SU-DHL-6 (cell line): Measurements from ENCODE around the gene LRRC47.

ENCODE experiments used
- H2AFZ ChIP-seq: fragments of 200-600 bp; sonication (generic); 2 replicates; pipeline ENCODE4 v1.6.1; 2014; ENCODE audit warnings: low read depth, mild to moderate bottlenecking, moderate library complexity, mixed read lengths, antibody characterized with exemption, low read length; ENCODE audit not compliant: severe bottlenecking
- H3F3A ChIP-seq: fragments of 200-600 bp; shearing (Covaris generic); 2 replicates; pipeline ENCODE4 v1.6.0; 2016; ENCODE audit warnings: antibody characterized with exemption, mild to moderate bottlenecking; ENCODE audit not compliant: insufficient read depth
- H3K27ac ChIP-seq: fragments of 200-600 bp; sonication (generic); 2 replicates; pipeline ENCODE4 v1.5.1; 2016; ENCODE audit warnings: low read depth, mild to moderate bottlenecking, low read length, moderate library complexity, mixed read lengths
- H3K27me3 ChIP-seq: fragments of 200-600 bp; sonication (generic), shearing (Covaris generic); 2 replicates; pipeline ENCODE4 v1.6.0; 2014; ENCODE audit warnings: mild to moderate bottlenecking, low read length
- H3K36me3 ChIP-seq: fragments of 200-600 bp; sonication (generic); 2 replicates; pipeline ENCODE4 v1.6.1; 2014; ENCODE audit warnings: mild to moderate bottlenecking, low read length, mixed read lengths
- H3K4me2 ChIP-seq: fragments of 300-600, 200-600 bp; shearing (Covaris generic), sonication (generic); 2 replicates; pipeline ENCODE4 v1.6.0; 2014; ENCODE audit warnings: low read length, low read depth, mild to moderate bottlenecking; ENCODE audit not compliant: poor library complexity, severe bottlenecking
- H3K4me3 ChIP-seq: fragments of 200-600 bp; sonication (generic); 2 replicates; pipeline ENCODE4 v1.5.1; 2014; ENCODE audit warnings: antibody characterized with exemption, low read length, mild to moderate bottlenecking, mixed read lengths; ENCODE audit not compliant: insufficient read depth, poor library complexity, severe bottlenecking
- H3K79me2 ChIP-seq: fragments of 200-600 bp; sonication (generic); 2 replicates; pipeline ENCODE4 v1.6.1; 2014; ENCODE audit warnings: mild to moderate bottlenecking, low read length, moderate library complexity; ENCODE audit not compliant: insufficient read depth
- H3K9ac ChIP-seq: fragments of 200-600 bp; sonication (generic); 2 replicates; pipeline ENCODE4 v1.7.0; 2014; ENCODE audit warnings: mild to moderate bottlenecking, low read length
- H3K9me2 ChIP-seq: fragments of 200-600 bp; sonication (generic); replicated peaks from 2 replicates; pipeline ENCODE4 v1.6.1; 2014; ENCODE audit warnings: low read length; ENCODE audit not compliant: insufficient read depth
- H3K9me3 ChIP-seq: fragments of 200-600 bp; sonication (generic); 2 replicates; pipeline ENCODE4 v1.6.1; 2014; ENCODE audit warnings: low read length, mixed read lengths; ENCODE audit not compliant: insufficient read depth
- H4K20me1 ChIP-seq: fragments of 200-600 bp; sonication (generic); 2 replicates; pipeline ENCODE4 v1.6.1; 2014; ENCODE audit warnings: low read depth, mild to moderate bottlenecking, antibody characterized with exemption, low read length, moderate library complexity, mixed read lengths
- CTCF ChIP-seq: fragments of 200-600 bp; sonication (generic); IDR thresholded peaks from one replicate; pipeline ENCODE4 v1.5.1; 2017; ENCODE audit warnings: antibody characterized with exemption, mild to moderate bottlenecking, low read length, moderate library complexity; ENCODE audit not compliant: insufficient read depth, poor library complexity, severe bottlenecking
- EZH2phosphoT487 ChIP-seq: fragments of 200-600 bp; sonication (generic), shearing (Covaris generic); conservative IDR thresholded peaks from 2 replicates; pipeline ENCODE4 v1.6.1; 2018; ENCODE audit warnings: mild to moderate bottlenecking, antibody characterized with exemption, low read length, moderate library complexity, mixed read lengths

Gene LRRC47

GRCh38 chr1:3733883-3734589, 62.3 kb downstream of the LRRC47 start:
- TF ChIP-seq CTCF (no peak), EZH2phosphoT487 (no peak)
- Histone ChIP-seq H3K9me2 (no peaks in the 10 kb centered on the region), H3K27ac (no peak overlapping the region), H4K20me1 (no peaks in the 10 kb centered on the region), H3K79me2 (no peaks in the 10 kb centered on the region), H3K9me3 (no peaks in the 10 kb centered on the region), H3K4me2 (no peak overlapping the region), H2AFZ (no peak overlapping the region), H3K36me3 (no peaks in the 10 kb centered on the region), H3K4me3 (no peak overlapping the region), H3K9ac (no peak overlapping the region), H3F3A (no peaks in the 10 kb centered on the region), H3K27me3 (no peaks in the 10 kb centered on the region)

DNA sequence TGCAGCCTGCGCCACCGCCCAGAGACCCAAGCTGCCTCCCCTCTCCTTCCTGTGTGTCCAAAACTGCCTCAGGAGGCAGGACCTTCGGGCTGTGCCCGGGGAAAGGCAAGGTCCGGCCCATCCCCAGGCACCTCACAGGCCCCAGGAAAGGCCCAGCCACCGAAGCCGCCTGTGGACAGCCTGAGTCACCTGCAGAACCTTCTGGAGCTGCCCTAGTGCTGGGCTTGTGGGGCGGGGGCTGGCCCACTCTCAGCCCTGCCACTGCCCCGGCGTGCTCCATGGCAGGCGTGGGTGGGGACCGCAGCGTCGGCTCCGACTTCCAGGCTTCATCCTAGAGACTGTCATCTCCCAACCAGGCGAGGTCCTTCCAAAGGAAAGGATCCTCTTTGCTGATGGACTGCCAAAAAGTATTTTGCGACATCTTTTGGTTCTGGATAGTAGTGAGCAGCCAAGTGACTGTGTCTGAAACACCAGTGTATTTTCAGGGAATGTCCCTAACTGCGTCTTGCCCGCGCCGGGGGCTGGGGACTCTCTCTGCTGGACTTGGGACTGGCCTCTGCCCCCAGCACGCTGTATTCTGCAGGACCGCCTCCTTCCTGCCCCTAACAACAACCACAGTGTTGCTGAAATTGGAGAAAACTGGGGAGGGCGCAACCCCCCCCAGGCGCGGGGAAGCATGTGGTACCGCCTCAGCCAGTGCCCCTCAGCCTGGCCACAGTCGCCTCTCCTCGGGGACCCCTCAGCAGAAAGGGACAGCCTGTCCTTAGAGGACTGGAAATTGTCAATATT, 63.0 kb downstream of the LRRC47 start:
- Histone ChIP-seq H3K79me2 (no peaks in the 10 kb centered on the region), H4K20me1 (no peaks in the 10 kb centered on the region), H3K9me3 (no peaks in the 10 kb centered on the region), H3K4me2 (no peak overlapping the region), H3K4me3 (no peak overlapping the region), H2AFZ (no peak overlapping the region), H3K27ac (no peak overlapping the region), H3K36me3 (no peaks in the 10 kb centered on the region), H3K9me2 (no peaks in the 10 kb centered on the region), H3K27me3 (no peaks in the 10 kb centered on the region), H3F3A (no peaks in the 10 kb centered on the region), H3K9ac (no peak overlapping the region)
- no peak for TF ChIP-seq CTCF
- no peak for TF ChIP-seq EZH2phosphoT487

- Histone ChIP-seq H3K9me3 (no peaks in the 10 kb centered on the region), H3K4me3 (no peak overlapping the region), H3K27ac (no peak overlapping the region), H3K36me3 (no peaks in the 10 kb centered on the region), H3K9me2 (no peaks in the 10 kb centered on the region), H3F3A (no peaks in the 10 kb centered on the region), H3K4me2 (no peak overlapping the region), H3K79me2 (no peaks in the 10 kb centered on the region), H3K27me3 (no peaks in the 10 kb centered on the region), H3K9ac (no peak overlapping the region), H2AFZ (no peak overlapping the region), H4K20me1 (no peaks in the 10 kb centered on the region)
- no peak for TF ChIP-seq EZH2phosphoT487
- TF ChIP-seq CTCF: no peak
These were observed 63.7 kb downstream of the LRRC47 start for GRCh38 chr1:3732434-3733093.
